Activated CD8-positive, alpha-beta memory T cell treated with anti-CD3 and anti-CD28 coated beads, Interleukin-2, amount 10 ng/mL, durations not matched to agents 7 days and 5 days (primary cell): Measurements from ENCODE around the gene CTDSPL. TPM values are rescaled to one million over a fixed set of nuclear protein-coding genes. Genes with fewer than 3 reads are reported as not detected.

Experiments used
- ATAC-seq: fragments of 150-1000 bp; cut with Tn5 transposase; one replicate; pipeline ENCODE4 v1.10.0; 2021; ENCODE audit warnings: moderate library complexity
- CTCF ChIA-PET: fragments of 350-600 bp; sonication (Branson Sonifier 250); formaldehyde crosslinking; loops from one replicate; lab custom pipeline; 2021; ENCODE audit warnings: antibody characterized with exemption; lab: Charles Lee
- DNase-seq: peaks from one replicate; pipeline ENCODE4 v3.0.0-alpha.2; 2020
- H3K27ac Mint-ChIP-seq: one replicate; pipeline ENCODE4 v1.8.0; 2021; ENCODE audit warnings: mild to moderate bottlenecking, mixed read lengths
- H3K27me3 Mint-ChIP-seq: one replicate; pipeline ENCODE4 v1.8.0; 2021; ENCODE audit warnings: mixed read lengths
- H3K36me3 Mint-ChIP-seq: one replicate; pipeline ENCODE4 v1.8.0; 2021; ENCODE audit warnings: mild to moderate bottlenecking, mixed read lengths
- H3K4me1 Mint-ChIP-seq: one replicate; pipeline ENCODE4 v1.8.0; 2021; ENCODE audit warnings: mixed read lengths
- H3K4me3 Mint-ChIP-seq: one replicate; pipeline ENCODE4 v1.8.0; 2021; ENCODE audit warnings: mild to moderate bottlenecking, moderate library complexity, mixed read lengths
- H3K9me3 Mint-ChIP-seq: one replicate; pipeline ENCODE4 v1.8.0; 2022; ENCODE audit warnings: low read depth, mixed read lengths
- total RNA-seq, 2 experiments: library from RNA; stranded (reverse); gene quantifications; one replicate each; pipeline ENCODE4 v1.2.3, GENCODE V29; 2021

CTDSPL gene
- total RNA-seq, 2 experiments from 2014 or later, result 4.7 to 8.5 TPM

DNA sequence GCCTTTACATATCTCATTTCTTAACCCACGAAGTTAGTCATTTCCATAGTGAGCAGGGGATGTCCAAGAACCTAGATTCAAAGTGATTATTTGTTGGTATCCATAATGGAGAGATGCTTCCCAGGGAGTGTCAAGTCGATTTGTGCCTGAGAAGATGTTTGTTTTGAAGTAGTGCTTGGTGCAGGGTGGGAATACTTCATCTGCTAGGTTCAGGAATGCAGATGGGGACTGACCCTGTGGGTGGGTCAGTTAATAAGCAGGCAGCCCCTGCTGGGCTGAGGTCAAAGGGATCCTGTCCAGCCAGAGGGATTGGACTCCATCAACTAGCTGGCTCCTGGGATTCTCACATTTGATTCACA is 84.8 kb downstream of the CTDSPL start:
- peaks cover 4% of the 10 kb centered on the region for H3K4me1 Mint-ChIP-seq
- CTCF ChIA-PET, result interaction anchor here (1.3 kb wide), 1 partner anchor 9 kb away, joined by 3 read pairs; no protein-coding TSS in a partner anchor
- H3K36me3 Mint-ChIP-seq, result no peaks in the 10 kb centered on the region
- no peak overlapping the region for H3K4me3 Mint-ChIP-seq
- no peaks in the 10 kb centered on the region for H3K27me3 Mint-ChIP-seq
- no peak for ATAC-seq
- DNase-seq, result no peak
- H3K9me3 Mint-ChIP-seq, result no peaks in the 10 kb centered on the region
- H3K27ac Mint-ChIP-seq, result no peak overlapping the region

DNA sequence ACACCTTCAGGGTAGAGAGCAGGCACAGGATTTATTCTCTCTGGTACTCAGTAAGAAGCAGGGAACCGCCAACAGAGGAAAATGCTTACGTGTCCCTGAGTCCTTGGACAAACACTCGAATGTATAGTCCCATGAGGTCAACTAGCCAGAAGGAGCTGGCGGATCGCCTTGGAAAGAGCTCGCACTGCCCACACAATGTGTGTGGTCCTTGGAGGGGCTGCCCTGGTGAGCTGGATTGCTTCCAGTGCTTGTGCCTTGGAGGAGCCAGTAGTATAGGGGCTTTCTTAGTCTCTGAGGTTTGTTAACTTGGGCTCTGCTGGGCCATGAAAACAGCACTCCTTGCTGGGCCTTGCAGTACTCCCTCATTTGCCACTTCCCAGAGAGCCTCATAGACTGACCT is 88.2 kb downstream of the CTDSPL start:
- no peak overlapping the region for H3K4me3 Mint-ChIP-seq
- H3K4me1 Mint-ChIP-seq, result peaks cover 11% of the 10 kb centered on the region
- peaks cover 1% of the 10 kb centered on the region for H3K36me3 Mint-ChIP-seq
- no peaks in the 10 kb centered on the region for H3K27me3 Mint-ChIP-seq
- ATAC-seq (no peak), DNase-seq (no peak)
- H3K27ac Mint-ChIP-seq, result no peak overlapping the region
- CTCF ChIA-PET, result interaction anchor here (1.4 kb wide), 1 partner anchor 8 kb away, joined by 3 read pairs; no protein-coding TSS in a partner anchor
- peaks cover 4% of the 10 kb centered on the region for H3K9me3 Mint-ChIP-seq

DNA sequence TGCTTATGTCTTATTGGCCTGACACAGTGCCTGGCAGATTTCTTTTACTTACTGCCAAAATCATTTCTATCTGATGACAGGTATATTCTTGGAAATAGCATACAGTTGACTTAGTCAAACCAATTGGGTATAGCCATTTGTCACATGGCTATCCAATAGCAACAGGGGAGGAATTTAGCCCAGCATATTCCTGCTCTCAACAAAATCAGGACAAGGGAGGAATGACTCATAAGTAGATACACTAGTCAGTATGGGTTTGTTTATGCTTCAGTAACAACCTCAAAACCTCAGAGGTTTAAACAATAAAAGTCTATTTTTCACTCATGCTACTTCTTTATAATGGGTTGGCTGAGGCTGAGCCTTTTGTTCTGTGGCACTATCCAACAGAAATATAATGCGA is 90.9 kb downstream of the CTDSPL start:
- Mint-ChIP-seq H3K9me3 (peaks cover 4% of the 10 kb centered on the region), H3K27ac (no peak overlapping the region), H3K36me3 (peaks cover 1% of the 10 kb centered on the region), H3K27me3 (no peaks in the 10 kb centered on the region), H3K4me1 (peaks cover 22% of the 10 kb centered on the region), H3K4me3 (no peak overlapping the region)
- CTCF ChIA-PET, result interaction anchor here (0.9 kb wide), 2 partner anchors 15 to 87 kb away, joined by 4 read pairs; no protein-coding TSS in a partner anchor
- DNase-seq (no peak), ATAC-seq (no peak)

DNA sequence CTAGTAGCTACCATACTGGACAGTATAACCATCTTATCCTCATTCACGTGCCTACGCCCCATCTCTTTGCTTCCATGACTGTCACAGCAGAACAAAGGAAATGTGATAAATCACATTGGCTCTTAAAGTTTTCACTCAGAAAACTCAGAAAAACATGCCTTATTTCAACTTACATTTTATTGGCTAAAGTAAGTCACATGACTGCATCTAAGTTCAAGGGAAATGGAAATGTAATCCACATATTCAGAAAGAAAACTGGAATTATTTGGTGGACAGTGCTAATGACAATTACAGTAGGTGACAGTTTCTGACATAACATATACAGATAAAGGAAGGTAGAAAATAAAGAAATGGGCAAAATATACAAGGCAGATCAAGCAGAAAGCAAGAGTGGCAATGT is 91.5 kb downstream of the CTDSPL start:
- ATAC-seq, result no peak
- CTCF ChIA-PET, result no interaction called here

DNA sequence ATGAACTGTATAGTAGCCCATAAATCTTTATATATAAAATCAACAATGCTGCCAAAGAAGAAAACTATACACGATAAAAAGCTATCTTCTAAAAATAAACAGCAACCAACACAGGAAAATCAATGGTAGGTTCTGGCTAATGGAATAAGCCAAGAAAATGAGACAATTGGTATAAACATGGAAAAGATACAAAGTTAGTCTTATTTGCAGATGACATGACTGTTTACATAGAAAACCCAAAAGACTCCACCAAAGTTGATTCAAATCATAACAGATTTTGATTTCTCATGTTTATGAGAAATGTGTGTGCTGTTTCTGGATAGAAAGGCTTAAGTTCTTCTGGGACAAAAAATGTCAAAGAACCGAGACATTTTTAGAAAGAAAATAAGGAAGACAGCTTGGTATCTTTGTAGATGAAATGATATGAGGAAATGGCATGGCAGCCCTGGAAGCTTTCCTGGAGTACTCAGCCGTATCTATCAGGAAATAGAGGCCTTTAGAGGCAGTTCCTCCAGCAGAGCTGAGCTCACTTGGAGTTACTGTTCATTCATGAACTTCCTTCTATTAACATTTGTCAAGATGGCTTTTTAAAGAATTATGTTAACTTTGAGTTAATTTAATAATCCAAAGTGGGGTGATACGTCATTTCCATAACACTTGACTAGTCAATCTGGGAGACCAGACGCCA is 92.2 kb downstream of the CTDSPL start:
- Mint-ChIP-seq H3K27me3 (no peaks in the 10 kb centered on the region), H3K27ac (no peak overlapping the region), H3K36me3 (peaks cover 1% of the 10 kb centered on the region), H3K9me3 (peaks cover 4% of the 10 kb centered on the region), H3K4me1 (peaks cover 24% of the 10 kb centered on the region), H3K4me3 (no peak overlapping the region)
- CTCF ChIA-PET, result interaction anchor here (0.6 kb wide), 1 partner anchor 175 kb away, joined by 3 read pairs; no protein-coding TSS in a partner anchor
- DNase-seq (no peak), ATAC-seq (no peak)

More for the DNA sequence above, 91.5 kb downstream of the CTDSPL start:
- Mint-ChIP-seq H3K9me3 (peaks cover 4% of the 10 kb centered on the region), H3K4me1 (peaks cover 24% of the 10 kb centered on the region), H3K36me3 (peaks cover 1% of the 10 kb centered on the region), H3K4me3 (no peak overlapping the region), H3K27me3 (no peaks in the 10 kb centered on the region), H3K27ac (no peak overlapping the region)
- DNase-seq, result no peak

DNA sequence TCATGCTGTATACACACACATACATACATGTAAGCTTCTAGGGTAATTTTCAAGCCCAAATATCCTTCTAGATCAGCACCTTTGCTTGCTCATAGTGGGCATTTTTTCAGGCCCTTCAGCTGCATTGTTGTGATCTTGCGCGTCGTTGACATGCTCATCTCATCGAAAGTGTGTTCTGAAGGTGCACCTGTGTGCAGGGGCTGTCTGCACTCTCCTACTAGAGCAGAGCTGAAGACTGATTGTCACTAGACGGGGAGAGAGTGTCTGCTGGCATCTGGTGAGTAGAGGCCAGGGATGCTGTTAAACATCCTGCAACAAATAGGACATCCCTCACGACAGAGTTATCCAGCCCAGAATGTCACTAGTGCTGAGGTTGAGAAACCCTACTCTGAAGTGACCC is 93.2 kb downstream of the CTDSPL start:
- CTCF ChIA-PET, result interaction anchor here (1.2 to 1.8 kb wide), 3 partner anchors 9 to 20 kb away, joined by 3 to 6 read pairs (median 4); no protein-coding TSS in a partner anchor
- ATAC-seq, result no peak
- DNase-seq, result peak; percentile 21
- Mint-ChIP-seq H3K27ac (no peak overlapping the region), H3K9me3 (peaks cover 4% of the 10 kb centered on the region), H3K36me3 (peaks cover 1% of the 10 kb centered on the region), H3K4me3 (no peak overlapping the region), H3K27me3 (no peaks in the 10 kb centered on the region), H3K4me1 (peaks cover 24% of the 10 kb centered on the region)

DNA sequence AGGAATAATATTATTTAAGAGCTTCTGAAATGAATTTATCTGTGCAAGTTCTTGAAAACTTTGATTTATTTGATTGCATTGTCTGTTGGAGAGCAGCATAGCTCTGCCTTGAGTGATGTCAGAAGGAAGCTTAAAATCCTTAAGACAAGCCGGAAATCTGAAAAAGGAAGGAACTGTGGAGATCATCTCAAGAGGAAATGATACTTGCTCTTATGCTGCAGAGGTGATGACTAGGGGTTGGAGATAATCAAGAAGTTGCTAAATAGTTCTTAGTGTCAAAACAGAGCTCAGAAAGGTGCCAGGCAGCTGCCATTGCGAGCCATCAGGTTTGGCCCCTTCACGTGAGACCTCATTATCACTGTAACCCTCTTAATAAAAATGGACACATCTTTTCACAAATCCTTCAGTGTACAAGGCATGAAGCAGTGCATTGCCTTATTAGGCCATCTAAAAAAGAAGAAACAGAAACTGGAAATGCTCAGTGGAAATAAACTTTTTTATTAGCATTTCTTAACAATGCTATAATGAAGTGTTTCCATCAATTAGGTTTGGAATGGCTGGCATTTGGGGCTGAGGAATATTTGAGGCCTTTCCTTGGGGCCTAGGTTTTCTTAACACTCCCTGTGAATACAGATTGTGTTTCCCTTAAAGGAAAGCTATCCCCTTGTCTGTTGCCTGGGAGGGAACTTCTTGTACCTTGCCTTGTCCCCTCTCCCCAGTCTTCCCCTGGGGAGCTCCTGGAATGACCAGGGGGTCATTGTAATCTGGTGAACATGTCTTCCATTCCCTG is 94.4 kb downstream of the CTDSPL start:
- no peak overlapping the region for H3K4me3 Mint-ChIP-seq
- no peak overlapping the region for H3K27ac Mint-ChIP-seq
- peaks cover 1% of the 10 kb centered on the region for H3K36me3 Mint-ChIP-seq
- no peak for ATAC-seq
- DNase-seq, result peak; percentile 26
- peaks cover 4% of the 10 kb centered on the region for H3K9me3 Mint-ChIP-seq
- no peaks in the 10 kb centered on the region for H3K27me3 Mint-ChIP-seq
- CTCF ChIA-PET, result interaction anchor here (1.2 to 2.6 kb wide), 6 partner anchors 8 to 102 kb away, joined by 3 to 18 read pairs (median 6); no protein-coding TSS in a partner anchor
- peaks cover 24% of the 10 kb centered on the region for H3K4me1 Mint-ChIP-seq

DNA sequence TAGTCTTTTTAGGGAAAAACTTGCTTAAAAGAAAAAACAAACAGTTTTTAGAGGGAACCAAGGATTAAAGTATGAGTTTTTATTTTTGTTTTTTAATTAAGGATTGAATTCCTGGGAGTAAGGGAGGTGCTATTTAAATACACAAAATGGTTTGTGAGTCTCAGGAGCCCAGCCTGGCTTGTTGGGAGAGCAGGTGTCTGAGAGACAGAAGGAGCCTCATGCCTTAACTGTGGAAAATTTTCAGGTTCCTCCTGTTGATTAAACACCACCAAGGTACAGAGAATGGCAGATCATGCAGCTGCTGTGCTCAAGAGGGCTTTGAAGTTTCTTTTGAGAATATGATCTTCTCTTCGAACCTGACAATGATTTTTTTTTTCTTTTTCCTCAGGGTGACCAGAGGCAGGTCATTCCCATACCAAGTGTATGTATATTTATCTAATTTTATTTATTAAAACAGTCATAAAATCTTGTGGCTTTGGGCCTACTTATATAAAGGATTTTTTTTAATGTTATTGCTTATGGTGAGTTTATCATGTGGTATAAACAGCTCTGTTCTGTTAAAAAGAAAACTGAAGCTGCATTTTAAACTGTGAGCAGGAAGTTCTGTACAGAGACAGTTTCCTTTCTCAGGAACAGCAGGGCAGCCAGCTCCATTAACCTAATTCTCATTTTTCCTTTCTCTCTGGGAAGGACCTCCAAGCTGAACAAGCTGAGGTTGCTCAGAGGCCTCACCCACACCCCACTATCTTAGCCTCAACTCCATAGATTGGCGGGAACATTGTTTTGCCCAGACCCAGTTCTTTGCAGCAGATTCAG is 95.3 kb downstream of the CTDSPL start:
- H3K27ac Mint-ChIP-seq, result peak overlapping the region; percentile 87
- no peaks in the 10 kb centered on the region for H3K27me3 Mint-ChIP-seq
- CTCF ChIA-PET, result interaction anchor here (0.9 to 2.9 kb wide), 7 partner anchors 10 to 103 kb away, joined by 3 to 18 read pairs (median 5); no protein-coding TSS in a partner anchor
- peaks cover 24% of the 10 kb centered on the region for H3K4me1 Mint-ChIP-seq
- peak; percentile 23 for DNase-seq
- peak; percentile 33 for ATAC-seq
- no peak overlapping the region for H3K4me3 Mint-ChIP-seq
- peaks cover 4% of the 10 kb centered on the region for H3K9me3 Mint-ChIP-seq
- peaks cover 1% of the 10 kb centered on the region for H3K36me3 Mint-ChIP-seq

DNA sequence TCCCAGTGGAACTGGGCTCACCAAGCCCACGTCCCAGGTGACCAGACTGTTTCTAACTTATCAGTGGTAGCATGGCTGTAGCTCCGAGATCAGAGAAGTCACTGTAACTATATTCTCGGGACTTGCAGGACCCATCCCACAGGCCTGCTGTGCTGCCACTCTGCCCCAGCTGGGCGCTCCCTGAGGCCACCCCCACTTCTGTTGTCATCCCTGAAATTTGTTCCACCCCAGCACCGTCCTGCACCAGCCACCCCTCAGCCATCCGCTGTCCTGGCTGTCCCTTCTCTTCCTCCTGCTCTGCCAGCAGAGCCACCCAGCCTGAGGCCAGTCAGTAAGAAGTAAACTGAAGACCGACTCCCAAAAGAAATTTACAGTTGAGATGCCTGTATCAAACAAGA is 95.9 kb downstream of the CTDSPL start:
- CTCF ChIA-PET, result interaction anchor here (0.9 to 2.9 kb wide), 7 partner anchors 10 to 103 kb away, joined by 3 to 18 read pairs (median 5); no protein-coding TSS in a partner anchor
- H3K9me3 Mint-ChIP-seq, result peaks cover 4% of the 10 kb centered on the region
- no peaks in the 10 kb centered on the region for H3K27me3 Mint-ChIP-seq
- H3K4me3 Mint-ChIP-seq, result no peak overlapping the region
- ATAC-seq (no peak), DNase-seq (peak; percentile 38)
- peaks cover 20% of the 10 kb centered on the region for H3K4me1 Mint-ChIP-seq
- H3K36me3 Mint-ChIP-seq, result peaks cover under 1% of the 10 kb centered on the region
- H3K27ac Mint-ChIP-seq, result peak overlapping the region; percentile 87

DNA sequence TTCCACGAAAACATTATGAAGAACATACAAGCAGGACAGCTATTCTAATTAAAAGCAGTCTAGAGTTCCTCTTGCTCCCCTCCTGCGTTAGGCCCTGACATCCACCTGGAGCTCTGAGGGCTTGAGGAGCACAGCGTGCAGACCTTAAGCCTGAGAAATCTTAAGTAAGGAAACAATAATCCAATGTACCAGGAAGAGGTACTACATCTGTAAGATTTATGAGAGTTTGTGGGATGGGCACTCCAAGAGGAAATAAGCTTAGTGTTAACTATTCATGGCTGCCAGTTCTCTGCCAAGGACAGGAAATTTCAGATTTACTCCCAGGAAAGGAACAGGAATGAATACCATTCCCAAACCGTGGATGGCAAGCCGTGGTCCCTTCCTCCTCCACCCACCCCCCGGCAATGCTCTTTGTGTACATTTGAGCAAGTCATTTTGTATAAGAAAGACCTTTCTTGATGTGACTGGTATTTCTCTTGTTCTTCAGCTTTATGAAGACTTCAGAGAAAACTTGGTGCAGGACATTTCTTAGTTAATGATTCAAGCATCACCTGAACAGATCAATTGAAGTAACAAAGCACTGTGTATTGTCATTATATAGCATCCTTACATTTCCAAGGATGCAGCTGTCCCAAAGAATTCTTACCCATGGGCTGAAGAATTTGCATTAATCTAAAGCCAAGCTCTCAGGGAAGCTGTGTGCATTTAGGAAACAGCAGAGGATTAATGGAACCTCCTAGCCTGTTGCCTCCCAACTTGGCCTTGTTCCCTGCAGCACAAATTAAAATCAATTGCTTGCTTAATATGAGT is 100.1 kb downstream of the CTDSPL start:
- Mint-ChIP-seq H3K4me1 (peaks cover 8% of the 10 kb centered on the region), H3K27ac (no peak overlapping the region), H3K9me3 (no peaks in the 10 kb centered on the region), H3K27me3 (peaks cover 2% of the 10 kb centered on the region), H3K4me3 (no peak overlapping the region), H3K36me3 (no peaks in the 10 kb centered on the region)
- DNase-seq, result peak; percentile 15
- ATAC-seq, result no peak
- CTCF ChIA-PET, result interaction anchor here (1.1 to 1.8 kb wide), 2 partner anchors 12 to 13 kb away, joined by 3 to 7 read pairs; no protein-coding TSS in a partner anchor

DNA sequence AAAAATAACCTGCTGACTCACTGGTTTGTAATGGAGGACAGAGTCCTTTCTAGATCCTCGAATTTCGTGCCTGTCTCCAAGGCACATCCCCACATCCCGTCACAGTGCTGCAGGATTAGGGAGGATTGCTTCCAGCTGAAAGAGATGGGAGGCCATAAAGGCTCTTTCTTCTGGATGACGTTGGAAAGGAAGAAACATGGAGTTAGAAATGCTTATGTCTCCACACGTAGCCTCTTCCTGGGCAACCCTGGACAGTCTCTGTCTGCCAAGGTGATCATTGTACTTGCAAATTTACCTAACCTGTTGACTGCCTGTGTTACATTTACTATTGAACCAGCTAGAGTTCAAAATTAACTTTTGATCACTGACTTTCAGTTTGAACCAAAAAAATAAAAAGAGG is 101.3 kb downstream of the CTDSPL start:
- H3K36me3 Mint-ChIP-seq, result no peaks in the 10 kb centered on the region
- H3K9me3 Mint-ChIP-seq, result no peaks in the 10 kb centered on the region
- peaks cover 2% of the 10 kb centered on the region for H3K27me3 Mint-ChIP-seq
- CTCF ChIA-PET, result interaction anchor here (1.1 to 5.9 kb wide), 3 partner anchors 11 to 25 kb away, joined by 3 to 61 read pairs (median 3); no protein-coding TSS in a partner anchor
- no peak overlapping the region for H3K4me3 Mint-ChIP-seq
- no peaks in the 10 kb centered on the region for H3K4me1 Mint-ChIP-seq
- no peak for ATAC-seq
- peak; percentile 23 for DNase-seq
- no peak overlapping the region for H3K27ac Mint-ChIP-seq

DNA sequence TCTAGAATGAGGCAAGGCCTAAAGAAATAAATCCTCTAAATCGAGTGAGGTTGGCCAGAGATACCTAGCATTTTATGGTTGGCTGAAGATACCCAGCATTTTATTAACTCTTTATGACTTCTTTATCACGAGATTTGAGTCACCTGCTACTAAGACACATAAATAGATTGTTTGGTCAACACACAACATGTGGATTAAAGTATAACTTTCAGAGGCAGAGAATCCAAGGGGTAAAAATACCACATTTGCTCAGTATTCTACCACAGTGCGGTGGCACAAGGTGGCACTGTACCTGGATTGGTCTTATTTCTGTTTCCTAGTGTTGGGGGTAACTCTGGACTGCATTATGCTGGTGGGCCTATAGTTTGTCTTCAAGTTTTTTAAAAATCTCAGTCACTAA is 102.0 kb downstream of the CTDSPL start:
- Mint-ChIP-seq H3K4me1 (no peaks in the 10 kb centered on the region), H3K27ac (no peak overlapping the region), H3K4me3 (no peak overlapping the region), H3K27me3 (peaks cover 2% of the 10 kb centered on the region), H3K9me3 (no peaks in the 10 kb centered on the region), H3K36me3 (no peaks in the 10 kb centered on the region)
- CTCF ChIA-PET, result interaction anchor here (1.1 to 5.9 kb wide), 4 partner anchors 8 to 60 kb away, joined by 3 to 61 read pairs (median 4); no protein-coding TSS in a partner anchor
- no peak for DNase-seq
- no peak for ATAC-seq
